Stimulated activated CD4-positive, alpha-beta T cell treated with anti-CD3 and anti-CD28 coated beads, Interleukin-1b, Interleukin-23, amount 100 ng/mL, for 4 hours (primary cell): ENCODE measurements around the gene NCAM1.
"Not testable (repeated sequence)": the region's sequence is repeated elsewhere in the genome, so short reads cannot be mapped to it uniquely, and the experiment has no call there.

Experiments
- DNase-seq, 2 donors: peaks; one replicate each; pipeline ENCODE4 v3.0.0-alpha.2; 2020; ENCODE audit warnings: low read depth in 2 of 2

Gene NCAM1

DNA sequence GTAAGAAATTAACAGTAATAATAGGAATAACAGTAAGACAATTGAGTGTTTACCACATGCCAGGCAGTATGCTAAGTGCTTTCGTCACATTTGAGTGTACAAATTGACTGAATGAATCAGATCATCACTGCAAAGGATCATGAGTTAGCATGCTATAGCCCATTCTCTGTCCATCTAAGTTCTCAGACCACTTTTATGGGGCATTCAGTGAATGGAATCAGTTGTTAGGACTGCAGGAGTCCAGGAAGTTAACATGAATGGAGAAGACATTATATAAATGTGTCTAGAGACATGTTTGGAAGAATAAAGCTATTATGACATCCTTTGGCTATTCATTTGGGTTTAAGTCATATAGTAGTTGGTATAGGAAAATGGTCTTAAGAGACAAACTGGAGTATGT is 59.9 kb downstream of the NCAM1 start:
- DNase-seq, result no peak

DNA sequence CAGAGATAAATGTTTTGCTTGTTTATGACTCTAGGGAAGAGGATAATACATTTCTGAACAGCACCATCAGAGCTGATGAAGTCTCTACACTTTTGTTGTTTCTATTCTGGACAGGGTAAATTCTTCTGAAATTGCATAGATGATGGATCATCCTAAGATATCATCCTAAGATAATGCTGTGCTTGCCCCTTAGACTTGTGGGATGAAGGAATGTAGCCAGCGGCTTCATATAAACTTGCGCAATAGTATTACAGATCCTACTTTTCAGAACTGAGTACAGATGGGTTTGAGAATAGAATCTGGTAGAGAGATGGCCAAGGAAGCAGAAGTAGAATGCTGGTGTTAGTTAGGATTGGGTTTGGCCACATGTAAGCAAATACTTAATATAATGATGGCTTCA is 61.0 kb downstream of the NCAM1 start:
- DNase-seq, result no peak

DNA sequence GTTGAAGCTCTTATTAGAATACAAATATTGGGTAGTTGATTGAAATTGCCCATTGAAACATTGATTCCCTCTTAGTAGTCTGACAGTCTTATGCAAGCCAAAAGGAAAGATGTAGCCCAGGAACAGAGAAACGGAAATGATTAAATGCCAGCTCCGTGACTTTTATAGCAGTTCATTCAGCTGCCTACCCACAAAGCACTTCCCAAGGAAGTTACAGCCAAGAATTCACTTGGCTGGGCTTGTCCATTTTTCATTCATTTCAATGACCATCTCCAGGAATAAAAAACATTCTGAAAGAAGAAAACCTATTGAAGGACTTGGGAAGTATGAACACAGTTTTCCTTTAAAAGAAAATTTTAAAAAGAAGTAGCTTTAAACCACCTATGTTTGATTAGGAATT is 62.0 kb downstream of the NCAM1 start:
- no peak for DNase-seq

DNA sequence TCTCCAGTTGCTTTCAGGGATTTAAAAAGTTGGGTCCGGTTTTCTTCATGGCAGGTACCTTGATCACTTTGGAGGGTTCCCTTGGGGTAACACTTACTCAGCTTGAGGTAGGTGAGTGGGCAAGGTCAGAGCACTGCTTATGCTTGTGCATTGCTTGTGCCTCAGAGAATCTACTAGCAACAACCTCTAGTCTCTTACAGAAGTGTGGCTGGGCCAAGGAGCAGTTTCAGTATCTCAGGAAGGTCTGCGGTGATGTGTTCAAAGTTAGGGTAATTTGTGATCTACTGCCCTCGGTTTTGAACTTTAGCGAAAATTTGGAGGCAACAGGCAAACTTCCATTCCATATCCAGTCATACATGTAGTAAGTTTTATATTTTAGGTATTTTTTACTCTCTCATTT is 62.8 kb downstream of the NCAM1 start:
- DNase-seq, result no peak

DNA sequence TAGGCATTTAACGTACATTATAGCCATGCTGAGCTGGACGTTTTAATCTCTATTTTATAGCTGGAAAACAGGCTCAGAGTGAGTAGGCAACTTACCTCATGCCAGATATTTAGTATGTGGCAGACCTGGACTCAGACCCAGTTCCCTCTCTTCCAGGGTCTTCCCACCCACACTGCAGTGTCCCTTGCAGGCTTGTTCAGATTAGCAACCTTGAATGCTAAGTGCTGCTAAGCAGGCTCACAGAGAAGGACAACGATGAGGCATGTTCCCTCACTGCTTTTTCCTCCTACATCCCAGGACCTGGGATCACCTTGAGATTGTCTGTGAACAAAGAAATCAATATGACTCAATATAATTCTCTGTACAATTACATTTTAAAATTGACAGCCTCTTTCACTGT is 65.6 kb downstream of the NCAM1 start:
- no peak for DNase-seq

DNA sequence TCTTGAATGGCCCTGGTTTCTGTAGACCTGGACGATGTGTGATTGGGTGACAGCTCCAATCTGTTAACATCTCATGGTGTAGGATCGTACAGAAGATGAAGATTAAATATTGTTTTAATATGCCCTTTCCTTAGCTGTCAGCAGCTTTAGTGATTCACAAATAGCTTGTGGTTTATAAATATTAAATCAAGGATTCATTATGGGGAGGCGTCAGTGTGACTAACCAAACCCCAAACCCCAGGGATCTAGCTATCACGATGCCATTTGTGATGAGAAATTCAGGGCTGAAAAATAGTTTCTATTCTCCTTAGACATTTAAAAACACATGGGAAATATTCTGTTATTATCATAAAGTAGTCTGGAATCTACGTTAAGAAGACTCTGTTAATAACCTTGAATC is 73.4 kb downstream of the NCAM1 start:
- DNase-seq, result no peak

DNA sequence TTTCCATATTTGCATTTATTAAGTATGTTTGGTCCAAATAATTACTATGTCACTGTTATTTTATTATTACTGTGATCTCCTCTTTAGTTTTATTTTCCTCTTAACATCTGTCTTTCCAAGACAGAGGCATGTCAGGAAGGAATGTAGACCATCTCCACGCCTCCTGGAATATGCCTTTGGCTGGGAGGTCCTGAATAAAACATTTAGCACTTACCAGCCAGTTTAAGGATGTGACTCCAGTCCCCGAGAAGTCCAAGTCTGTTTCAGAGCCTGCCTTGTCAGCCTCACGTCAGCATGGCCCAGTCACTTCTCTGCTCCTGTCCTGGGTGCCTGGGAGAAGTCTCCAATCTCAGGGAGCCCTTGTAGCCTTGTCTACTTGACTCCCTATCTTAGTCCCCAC is 74.5 kb downstream of the NCAM1 start:
- DNase-seq, result no peak

DNA sequence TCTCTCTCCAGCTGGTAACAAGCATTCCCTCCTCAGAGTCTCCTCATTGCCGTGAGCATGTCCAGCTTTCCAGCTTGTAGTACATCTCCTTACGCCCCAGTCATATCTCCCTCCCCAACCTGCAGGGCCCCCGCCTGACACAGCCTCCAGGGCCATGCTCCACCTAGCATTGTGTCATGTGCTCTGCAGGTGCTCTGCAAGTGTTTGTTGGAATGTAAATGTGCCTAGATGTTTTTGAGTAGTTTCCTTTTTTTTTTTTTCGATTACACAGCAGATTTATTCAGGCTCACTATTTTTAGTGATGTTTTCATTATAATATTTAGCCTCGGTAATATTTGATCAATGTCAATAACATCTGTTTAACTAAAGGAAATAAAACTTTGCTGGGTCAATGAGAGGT is 82.5 kb downstream of the NCAM1 start:
- no peak for DNase-seq

DNA sequence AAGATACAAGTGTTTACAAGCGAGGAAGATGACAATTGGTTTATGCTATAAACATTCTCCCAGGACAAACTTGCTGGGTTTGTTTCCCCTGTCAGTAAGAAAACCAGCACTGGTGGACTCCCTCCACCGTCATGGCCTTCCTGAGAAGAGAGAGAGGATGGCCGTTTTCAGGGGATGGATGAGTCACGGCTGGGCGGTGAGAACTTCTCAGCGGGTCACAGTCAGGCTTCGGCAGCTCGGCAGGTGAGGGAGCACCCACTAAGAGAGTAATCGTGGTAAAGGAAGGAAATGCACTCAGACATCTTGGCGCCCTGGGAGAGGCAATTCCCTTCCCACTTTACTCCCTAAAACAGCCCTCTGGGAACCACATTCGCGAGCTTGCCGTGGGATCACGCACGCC is 83.9 kb downstream of the NCAM1 start:
- no peak for DNase-seq

DNA sequence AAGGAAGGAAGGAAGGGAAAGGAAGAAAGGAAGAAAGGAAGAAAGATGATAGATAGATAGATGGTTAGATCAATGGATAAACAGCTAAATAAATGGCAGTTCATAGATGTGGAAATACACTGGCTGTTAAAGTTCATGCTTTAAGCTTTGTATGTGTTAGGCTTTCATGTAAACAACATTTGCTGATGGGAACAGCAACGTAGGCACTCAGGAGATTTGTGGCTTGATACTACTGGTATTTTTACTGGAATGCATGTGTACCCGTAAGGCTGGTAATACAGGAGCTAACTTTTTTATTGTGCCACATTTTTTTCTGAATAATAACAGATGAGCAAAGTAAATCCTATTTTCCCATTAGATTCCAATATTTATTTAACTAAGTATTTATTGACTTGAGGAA is 85.6 kb downstream of the NCAM1 start:
- no peak for DNase-seq

DNA sequence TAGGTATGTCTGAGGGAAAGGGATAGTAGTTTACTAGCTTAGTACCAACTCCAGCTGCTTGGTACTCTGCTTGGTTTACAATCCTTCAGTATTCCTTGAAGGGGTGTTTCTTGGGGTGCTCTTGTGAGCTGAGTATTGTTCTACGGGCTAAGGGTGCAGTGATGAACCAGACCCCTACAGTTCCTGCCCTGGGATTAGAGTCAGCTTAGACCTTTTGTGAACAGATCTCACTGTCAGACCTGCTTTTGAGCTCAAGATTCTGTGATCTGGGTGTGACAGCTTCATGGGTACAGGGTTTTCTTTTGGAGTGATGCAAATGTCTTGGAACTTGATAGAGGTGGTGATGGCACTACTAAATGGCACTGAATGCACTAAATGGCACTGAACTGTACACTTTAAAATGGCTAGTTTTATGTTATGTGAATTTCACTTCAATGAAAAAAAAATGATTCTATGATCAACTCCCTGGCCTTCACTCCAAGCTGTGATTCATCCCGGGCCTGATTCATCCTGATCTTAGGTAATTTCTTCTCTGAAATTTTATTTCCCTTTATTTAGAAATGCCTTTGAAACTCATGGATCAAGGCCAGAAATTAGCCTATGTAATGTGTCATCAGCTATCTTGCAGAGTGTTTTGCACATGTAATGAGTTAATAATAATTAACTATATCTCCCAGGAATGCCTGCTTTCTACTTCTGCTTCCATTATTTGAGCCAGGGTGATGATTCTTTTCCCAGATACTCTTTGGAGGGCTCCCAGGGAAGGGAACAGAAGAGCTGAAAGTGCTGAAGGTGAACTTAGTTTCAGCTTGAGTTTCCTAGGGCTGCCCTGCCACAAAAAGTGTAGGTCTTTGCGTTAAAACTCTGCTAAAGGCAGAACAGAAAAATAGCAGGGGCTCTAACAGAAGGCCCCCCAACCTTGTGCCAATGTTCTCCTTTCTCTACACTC is 87.9 kb downstream of the NCAM1 start:
- no peak for DNase-seq

DNA sequence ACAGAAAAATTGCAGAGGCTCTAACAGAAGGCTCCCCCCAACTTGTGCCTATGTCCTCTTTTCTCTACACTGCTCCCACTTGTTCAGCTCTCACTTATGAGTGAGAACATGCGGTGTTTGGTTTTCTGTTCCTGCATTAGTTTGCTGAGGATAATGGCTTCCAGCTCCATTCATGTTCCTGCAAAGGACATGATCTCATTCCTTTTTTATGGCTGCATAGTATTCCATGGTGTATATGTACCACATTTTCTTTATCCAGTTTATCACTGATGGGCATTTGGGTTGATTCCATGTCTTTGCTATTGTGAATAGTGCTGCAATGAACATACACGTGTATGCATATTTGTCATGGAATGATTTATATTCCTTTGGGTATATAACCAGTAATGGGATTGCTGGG is 91.8 kb downstream of the NCAM1 start:
- DNase-seq, result not testable (repeated sequence)

DNA sequence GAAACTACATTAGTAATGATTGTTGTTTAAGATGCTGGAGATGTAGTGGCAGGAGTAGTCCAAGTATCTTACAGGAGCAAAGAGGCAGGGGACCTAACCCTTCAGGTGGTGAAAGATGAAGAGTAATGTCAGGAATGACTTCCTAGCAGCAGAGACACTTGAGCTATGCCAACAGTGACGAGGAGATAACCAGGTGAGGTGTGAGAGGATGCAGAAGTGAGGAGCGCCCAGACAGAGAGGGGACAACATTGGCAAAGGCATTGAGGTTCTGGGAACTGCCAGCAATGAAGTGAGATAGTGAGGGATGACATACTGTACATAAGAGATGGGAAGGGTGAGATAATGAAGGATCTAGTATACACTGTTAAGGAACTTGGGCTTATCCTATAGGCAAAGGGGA is 95.8 kb downstream of the NCAM1 start:
- no peak for DNase-seq

DNA sequence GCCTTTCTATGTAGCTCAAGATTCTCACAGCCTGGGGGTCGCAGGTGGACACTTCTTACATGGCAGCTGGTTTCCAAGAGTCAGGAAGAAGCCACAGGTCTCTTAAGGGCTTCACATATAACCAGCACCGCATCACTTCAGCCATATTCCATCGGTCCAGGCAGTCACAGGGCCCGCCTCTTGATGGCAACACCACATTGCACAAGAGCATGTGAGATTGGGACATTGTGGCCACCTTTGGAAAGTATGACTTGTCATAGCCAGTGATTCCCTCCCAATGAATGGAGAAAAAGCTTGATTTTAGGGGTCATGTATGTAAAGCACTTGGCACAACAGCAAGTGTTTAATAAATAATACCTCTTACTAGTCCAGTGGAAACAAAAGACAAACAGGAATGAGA is 98.3 kb downstream of the NCAM1 start:
- no peak for DNase-seq

DNA sequence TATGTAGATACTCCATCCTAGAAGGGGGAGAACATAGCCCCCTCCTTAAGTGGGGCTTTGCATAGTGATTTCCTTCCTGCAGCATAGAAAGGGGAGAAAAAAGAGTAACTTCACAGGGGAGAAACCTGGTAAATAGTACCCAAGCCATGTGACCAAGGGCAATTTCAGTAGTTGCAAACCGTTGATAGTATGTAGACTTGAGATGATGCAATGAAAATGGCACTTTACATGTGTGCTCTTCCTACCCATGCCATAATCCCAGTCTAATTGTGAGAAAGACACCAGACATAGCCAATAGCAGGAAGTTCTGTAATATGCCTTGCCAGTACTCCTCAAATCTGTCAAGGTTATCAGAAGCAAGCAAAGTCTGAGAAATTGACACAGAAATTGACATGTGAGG is 104.1 kb downstream of the NCAM1 start:
- no peak for DNase-seq

DNA sequence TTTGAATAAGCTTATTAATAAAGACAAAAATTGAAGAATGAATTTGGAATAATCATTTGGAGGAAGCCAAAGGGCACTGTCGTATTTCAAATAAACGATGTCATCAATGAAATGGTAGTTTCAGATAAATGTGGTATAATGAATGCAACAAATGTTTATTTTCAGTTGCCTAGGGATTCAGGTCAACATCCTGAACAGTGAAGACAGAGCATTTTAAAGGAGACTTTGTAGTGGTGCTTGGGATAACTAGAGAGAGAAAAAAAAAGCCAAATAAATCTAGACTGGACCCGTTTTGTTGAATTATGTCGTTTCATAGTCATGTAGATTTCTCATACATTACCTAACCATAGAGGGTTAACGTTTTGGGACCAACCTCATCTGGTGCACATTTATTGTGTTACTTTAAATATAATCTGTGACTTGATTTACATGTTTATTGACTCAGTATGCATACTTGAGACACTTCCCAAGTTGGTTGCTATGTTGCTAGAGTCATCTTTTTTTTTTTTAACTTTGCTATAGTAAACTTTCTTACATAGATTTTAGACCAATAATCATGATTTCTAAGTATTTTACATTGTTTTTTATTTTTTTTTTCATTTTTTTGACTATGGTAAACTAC is 111.1 kb downstream of the NCAM1 start:
- no peak for DNase-seq

DNA sequence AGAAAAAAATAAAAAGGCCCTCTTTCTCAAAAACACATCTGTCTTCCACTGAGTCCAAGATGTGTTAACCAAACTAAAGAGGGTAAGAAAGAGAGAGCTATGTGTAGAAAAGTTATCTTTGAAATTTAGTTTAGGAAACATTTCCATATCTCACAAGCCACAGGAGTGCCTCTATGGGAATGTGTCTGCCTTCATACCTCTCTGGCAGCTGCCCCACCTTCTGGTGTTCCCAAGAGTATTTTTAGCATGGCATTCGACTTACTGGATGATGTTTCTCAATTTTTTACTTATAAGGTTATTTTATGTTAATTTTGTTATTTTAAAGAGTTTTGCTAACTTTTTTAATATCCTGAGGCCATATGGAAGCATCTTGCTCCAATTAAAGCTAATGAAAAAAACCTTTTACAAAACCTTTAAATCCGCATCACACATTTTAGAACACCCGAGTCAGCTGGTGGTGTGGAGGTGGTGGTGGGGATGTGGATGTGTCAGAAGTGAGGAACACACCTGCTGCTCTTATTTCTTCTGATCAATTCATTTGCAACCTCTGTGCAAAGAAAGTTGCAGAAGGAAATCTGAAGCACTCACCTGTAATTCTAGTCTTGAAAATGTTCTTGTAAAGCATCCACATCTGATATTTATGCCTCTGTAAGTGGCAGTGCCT is 112.2 kb downstream of the NCAM1 start:
- no peak for DNase-seq

DNA sequence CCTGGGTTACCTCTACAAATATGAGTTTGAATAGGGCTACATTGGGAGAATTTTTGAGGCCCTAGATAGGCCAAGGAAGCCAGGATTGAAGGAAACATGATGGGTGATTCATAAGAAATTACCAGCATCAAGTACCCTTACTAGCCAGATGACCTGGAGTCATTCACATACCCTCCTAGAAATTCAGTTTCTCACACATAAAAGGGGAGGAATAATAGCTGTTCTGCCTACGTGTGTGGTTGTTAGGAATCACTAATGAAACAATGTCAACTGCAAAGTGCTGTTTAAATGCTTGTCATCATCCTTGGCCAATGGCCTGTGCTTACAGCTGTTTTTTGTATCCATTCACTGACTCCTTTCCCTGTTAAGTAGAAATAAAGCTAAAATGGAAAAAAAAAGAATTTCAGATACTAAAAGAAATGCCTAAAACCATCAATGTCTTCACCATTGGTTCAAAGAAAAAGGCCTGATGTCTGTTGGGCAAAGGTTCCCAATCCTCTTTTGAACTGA is 114.4 kb downstream of the NCAM1 start:
- no peak for DNase-seq

DNA sequence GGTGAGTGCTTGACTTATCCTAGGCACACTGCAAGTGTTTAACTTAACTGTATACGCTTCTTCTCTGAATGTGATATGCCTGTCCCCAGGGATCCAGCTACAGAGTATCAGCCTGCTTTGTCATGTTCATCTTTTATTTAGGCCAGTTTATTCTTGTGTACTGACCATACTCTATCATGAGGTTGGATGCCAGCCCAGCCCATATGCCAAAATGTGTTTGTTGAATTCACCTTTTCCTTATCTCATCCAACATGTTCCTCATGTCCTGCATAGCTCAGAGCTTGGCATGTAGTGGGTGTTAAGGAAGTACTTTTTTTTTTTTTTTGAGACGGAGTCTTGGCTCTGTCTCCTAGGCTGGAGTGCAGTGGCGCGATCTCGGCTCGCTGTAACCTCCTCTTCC is 116.2 kb downstream of the NCAM1 start:
- DNase-seq, result no peak

DNA sequence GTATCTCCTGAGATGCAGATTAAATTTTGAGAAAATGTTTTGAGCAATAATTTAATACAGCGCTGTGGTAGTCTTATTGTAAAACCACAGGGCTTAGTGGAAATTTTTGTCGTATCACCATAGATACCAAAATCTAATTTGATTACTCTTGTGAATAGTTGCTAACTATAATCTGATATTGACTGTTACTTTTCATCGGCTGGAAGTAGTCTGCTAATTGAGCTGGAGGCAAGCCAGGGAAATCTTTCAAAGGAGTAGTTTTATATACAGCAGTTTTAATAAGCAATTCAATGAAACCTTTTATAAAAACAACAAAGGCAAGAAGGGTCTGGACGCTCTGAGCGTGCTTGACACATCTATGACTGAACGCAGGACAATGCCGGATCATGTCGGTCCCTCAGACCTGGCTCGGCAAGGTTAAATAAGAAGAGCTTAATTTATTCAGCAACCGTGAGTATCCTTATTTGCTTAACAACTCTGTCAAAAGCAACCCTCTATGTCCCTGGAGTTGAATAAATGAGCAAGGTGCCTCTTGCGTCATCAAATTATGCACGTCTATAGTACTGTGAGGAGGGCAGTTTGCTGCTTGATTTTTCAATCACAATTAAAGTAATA is 121.2 kb downstream of the NCAM1 start:
- no peak for DNase-seq

DNA sequence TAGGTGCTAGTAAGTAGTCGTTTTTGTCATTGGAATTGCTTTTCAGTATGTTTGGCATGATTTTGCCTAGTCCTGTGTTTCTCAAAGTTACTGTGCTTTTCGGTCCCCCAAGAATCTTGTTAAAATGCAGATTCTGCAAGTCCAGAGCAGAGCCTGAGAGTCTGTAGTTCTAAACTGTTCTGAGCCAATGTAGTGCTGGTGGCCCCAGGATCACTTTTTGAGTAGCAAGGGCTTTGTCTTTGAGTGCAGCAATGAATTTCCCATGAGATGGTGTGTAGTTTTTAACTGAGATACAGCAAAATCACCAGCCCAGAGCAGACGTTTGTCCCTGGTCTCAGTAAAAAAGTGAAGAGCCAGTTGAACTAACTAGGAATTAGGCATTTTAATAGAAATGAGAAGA is 122.4 kb downstream of the NCAM1 start:
- DNase-seq, result no peak

DNA sequence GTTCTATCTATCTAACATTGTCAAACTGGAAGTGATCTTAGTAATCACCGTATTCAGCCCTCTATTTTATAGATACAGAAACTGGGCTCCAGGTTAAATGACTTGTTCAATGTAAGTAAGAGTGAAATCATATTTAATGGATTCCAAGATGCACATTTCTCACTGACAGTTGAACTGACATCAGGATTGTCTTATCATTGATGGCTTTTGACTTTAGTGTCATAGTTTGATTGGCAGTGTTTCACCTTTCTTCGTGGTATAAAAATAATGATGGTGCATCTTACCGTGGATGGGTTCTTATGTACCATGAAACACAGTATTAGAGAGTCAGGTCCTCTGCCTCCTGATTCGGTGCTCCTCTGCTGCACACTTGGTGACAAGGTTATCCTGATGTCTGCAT is 123.1 kb downstream of the NCAM1 start:
- no peak for DNase-seq
